ENCODE measurements around the gene FAM187B.

The FAM187B gene

DNA sequence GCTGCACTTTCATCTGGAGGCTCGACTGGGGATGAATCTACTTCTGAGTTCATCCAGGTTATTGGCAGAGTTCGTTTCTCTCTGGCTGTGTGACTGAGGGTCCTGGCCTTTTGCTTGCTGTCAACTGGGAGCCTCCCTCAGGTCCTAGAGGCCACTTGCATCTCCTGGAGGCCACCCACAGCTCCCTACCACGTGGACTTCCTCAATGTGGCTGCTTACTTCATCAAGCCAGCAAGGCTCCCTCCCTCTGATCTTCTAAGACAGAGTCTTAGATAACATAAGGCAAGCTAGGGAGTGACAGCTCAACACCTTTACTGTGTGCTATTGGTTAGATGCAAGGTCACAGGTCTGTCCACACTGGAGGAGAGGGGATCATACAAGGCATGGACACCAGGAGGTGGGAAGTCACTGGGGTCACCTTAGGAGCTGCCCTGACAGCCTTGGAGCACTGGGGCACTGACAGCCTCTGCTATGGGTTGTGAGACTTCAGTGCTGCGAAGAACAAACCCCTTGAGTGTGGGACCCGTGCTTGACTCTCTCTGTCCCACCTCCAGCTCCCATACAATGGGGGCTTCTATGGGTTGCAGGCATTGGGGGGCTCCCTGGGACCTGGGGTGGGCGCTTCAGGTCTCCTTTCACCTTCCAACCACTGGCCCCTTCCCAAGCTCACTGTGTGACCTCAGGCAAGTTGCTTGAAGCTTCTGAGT lies 5.3 kb downstream of the FAM187B start:
- CTCF ChIA-PET, result interaction anchor here (0.6 to 1.2 kb wide), 7 partner anchors 16 to 232 kb away, joined by 3 to 5 read pairs (median 3); no protein-coding TSS in a partner anchor
- no peaks in the 10 kb centered on the region for H3K36me3 ChIP-seq (ENCODE audit: control insufficient read depth in 2 of 2, insufficient read depth in 1 of 2, low read length in 2 of 2)
- TF ChIP-seq, protein P1, sequence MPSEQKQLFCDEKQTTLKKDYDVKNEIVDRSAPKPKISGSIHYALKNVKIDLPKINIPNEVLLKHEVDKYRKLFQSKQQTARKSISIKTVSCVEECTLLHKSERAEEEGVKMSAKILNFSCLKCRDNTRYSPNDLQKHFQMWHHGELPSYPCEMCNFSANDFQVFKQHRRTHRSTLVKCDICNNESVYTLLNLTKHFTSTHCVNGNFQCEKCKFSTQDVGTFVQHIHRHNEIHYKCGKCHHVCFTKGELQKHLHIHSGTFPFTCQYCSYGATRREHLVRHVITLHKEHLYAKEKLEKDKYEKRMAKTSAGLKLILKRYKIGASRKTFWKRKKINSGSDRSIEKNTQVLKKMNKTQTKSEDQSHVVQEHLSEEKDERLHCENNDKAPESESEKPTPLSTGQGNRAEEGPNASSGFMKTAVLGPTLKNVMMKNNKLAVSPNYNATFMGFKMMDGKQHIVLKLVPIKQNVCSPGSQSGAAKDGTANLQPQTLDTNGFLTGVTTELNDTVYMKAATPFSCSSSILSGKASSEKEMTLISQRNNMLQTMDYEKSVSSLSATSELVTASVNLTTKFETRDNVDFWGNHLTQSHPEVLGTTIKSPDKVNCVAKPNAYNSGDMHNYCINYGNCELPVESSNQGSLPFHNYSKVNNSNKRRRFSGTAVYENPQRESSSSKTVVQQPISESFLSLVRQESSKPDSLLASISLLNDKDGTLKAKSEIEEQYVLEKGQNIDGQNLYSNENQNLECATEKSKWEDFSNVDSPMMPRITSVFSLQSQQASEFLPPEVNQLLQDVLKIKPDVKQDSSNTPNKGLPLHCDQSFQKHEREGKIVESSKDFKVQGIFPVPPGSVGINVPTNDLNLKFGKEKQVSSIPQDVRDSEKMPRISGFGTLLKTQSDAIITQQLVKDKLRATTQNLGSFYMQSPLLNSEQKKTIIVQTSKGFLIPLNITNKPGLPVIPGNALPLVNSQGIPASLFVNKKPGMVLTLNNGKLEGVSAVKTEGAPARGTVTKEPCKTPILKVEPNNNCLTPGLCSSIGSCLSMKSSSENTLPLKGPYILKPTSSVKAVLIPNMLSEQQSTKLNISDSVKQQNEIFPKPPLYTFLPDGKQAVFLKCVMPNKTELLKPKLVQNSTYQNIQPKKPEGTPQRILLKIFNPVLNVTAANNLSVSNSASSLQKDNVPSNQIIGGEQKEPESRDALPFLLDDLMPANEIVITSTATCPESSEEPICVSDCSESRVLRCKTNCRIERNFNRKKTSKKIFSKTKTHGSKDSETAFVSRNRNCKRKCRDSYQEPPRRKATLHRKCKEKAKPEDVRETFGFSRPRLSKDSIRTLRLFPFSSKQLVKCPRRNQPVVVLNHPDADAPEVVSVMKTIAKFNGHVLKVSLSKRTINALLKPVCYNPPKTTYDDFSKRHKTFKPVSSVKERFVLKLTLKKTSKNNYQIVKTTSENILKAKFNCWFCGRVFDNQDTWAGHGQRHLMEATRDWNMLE (tag by site-specific recombination; conservative IDR thresholded peaks at IDR 0.05; ENCODE audit: low read depth), result no peak
- TF ChIP-seq SETDB1 (IDR thresholded peaks at IDR 0.05; ENCODE audit: insufficient read length, low read length) (peak; percentile 64), ZNF324 (tag by site-specific recombination; IDR thresholded peaks at IDR 0.05) (no peak), ZNF155 (tag by site-specific recombination; IDR thresholded peaks at IDR 0.05) (no peak)
- TF ChIP-seq, protein P2, sequence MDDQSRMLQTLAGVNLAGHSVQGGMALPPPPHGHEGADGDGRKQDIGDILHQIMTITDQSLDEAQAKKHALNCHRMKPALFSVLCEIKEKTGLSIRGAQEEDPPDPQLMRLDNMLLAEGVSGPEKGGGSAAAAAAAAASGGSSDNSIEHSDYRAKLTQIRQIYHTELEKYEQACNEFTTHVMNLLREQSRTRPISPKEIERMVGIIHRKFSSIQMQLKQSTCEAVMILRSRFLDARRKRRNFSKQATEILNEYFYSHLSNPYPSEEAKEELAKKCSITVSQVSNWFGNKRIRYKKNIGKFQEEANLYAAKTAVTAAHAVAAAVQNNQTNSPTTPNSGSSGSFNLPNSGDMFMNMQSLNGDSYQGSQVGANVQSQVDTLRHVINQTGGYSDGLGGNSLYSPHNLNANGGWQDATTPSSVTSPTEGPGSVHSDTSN (CRISPR knock-in tag; IDR thresholded peaks at IDR 0.05), result no peak
- no peaks in the 10 kb centered on the region for H3K9me3 ChIP-seq (ENCODE audit: control insufficient read depth, insufficient read depth, low read depth, low read length)
- H3K4me3 ChIP-seq (ENCODE audit: low read depth, low read length), result no peak overlapping the region
- no peak overlapping the region for H3K27ac ChIP-seq (ENCODE audit: extremely low read depth, low read depth, low read length)
- POLR2A ChIA-PET, result no interaction called here
- no peaks in the 10 kb centered on the region for H3K4me1 ChIP-seq (ENCODE audit: control insufficient read depth, insufficient read depth, low read length)

DNA sequence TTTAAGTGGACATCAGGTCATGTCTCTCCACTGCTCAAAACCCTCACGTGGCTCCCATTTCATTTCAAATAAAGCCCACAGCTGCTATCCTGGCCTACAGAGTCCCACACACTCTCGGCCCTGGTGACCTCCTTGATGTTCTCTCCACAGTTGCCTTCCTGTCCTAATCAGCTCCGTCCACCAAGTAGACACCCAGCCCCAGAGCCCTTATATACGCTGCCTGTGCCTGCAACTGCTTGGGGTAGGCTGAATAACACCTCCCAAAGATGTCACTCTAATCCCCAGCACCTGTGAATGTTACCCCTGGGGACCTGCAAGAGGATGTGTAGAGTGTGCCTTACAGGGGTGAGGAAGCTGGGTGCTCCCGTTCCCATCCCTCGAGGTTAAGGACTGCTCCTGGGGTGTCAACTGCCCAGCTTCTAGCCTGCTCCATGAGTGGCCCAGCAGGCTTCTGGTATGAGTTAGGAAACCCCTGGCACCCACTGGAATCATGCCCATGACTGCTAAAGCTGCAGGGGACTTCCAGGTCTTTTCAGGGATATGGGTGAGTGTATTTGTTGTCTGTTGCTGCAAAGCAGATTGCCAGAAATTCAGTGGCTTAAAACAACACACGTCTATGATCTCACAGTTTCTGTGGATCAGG lies 6.0 kb downstream of the FAM187B start:
- no peaks in the 10 kb centered on the region for H3K36me3 ChIP-seq (ENCODE audit: control insufficient read depth in 2 of 2, insufficient read depth in 1 of 2, low read length in 2 of 2)
- no peak overlapping the region for H3K27ac ChIP-seq (ENCODE audit: extremely low read depth, low read depth, low read length)
- H3K4me3 ChIP-seq (ENCODE audit: low read depth, low read length), result no peak overlapping the region
- ChIA-PET POLR2A (no interaction called here), CTCF (interaction anchor here (0.6 to 1.2 kb wide), 7 partner anchors 19 to 568 kb away, joined by 3 to 5 read pairs (median 3); no protein-coding TSS in a partner anchor)
- TF ChIP-seq ZNF707 (tag by site-specific recombination; IDR thresholded peaks at IDR 0.05) (no peak), REPIN1 (tag by site-specific recombination; IDR thresholded peaks at IDR 0.05; ENCODE audit: low read depth) (no peak), ZNF16 (tag by site-specific recombination; IDR thresholded peaks at IDR 0.05; ENCODE audit: low read depth) (no peak), KLF16 (tag by site-specific recombination; IDR thresholded peaks at IDR 0.05) (no peak), ZNF544 (tag by site-specific recombination; IDR thresholded peaks at IDR 0.05) (no peak), ZNF521 (tag by site-specific recombination; IDR thresholded peaks at IDR 0.05) (no peak), ZNF37A (tag by site-specific recombination; IDR thresholded peaks at IDR 0.05) (no peak), ZBTB17 (tag by site-specific recombination; IDR thresholded peaks at IDR 0.05) (no peak), ZNF184 (tag by site-specific recombination; IDR thresholded peaks at IDR 0.05) (no peak), KLF10 (tag by site-specific recombination; IDR thresholded peaks at IDR 0.05) (no peak), ZNF175 (tag by site-specific recombination; IDR thresholded peaks at IDR 0.05) (no peak), ZNF324 (tag by site-specific recombination; IDR thresholded peaks at IDR 0.05) (no peak), ZNF529 (tag by site-specific recombination; IDR thresholded peaks at IDR 0.05; ENCODE audit: insufficient replicate concordance) (no peak), ZNF350 (tag by site-specific recombination; IDR thresholded peaks at IDR 0.05) (no peak), TRIM28 (IDR thresholded peaks at IDR 0.05; ENCODE audit: borderline replicate concordance, low read length) (no peak), ZNF292 (tag by site-specific recombination; IDR thresholded peaks at IDR 0.05; ENCODE audit: borderline replicate concordance, low read depth) (no peak)
- TF ChIP-seq, protein P3, sequence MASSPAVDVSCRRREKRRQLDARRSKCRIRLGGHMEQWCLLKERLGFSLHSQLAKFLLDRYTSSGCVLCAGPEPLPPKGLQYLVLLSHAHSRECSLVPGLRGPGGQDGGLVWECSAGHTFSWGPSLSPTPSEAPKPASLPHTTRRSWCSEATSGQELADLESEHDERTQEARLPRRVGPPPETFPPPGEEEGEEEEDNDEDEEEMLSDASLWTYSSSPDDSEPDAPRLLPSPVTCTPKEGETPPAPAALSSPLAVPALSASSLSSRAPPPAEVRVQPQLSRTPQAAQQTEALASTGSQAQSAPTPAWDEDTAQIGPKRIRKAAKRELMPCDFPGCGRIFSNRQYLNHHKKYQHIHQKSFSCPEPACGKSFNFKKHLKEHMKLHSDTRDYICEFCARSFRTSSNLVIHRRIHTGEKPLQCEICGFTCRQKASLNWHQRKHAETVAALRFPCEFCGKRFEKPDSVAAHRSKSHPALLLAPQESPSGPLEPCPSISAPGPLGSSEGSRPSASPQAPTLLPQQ (tag by site-specific recombination; IDR thresholded peaks at IDR 0.05), result no peak
- no peaks in the 10 kb centered on the region for H3K4me1 ChIP-seq (ENCODE audit: control insufficient read depth, insufficient read depth, low read length)
- no peaks in the 10 kb centered on the region for H3K9me3 ChIP-seq (ENCODE audit: control insufficient read depth, insufficient read depth, low read depth, low read length)
